ENCODE measurements around the gene CACNB2. TPM values are rescaled to one million over a fixed set of nuclear protein-coding genes. Genes with fewer than 3 reads are reported as not detected.

CACNB2 gene
- total and polyA plus RNA-seq, 2 of the 13 experiments (the other 11 are each of a cell fraction or from before 2014, with no cell fraction given), result not detected

DNA sequence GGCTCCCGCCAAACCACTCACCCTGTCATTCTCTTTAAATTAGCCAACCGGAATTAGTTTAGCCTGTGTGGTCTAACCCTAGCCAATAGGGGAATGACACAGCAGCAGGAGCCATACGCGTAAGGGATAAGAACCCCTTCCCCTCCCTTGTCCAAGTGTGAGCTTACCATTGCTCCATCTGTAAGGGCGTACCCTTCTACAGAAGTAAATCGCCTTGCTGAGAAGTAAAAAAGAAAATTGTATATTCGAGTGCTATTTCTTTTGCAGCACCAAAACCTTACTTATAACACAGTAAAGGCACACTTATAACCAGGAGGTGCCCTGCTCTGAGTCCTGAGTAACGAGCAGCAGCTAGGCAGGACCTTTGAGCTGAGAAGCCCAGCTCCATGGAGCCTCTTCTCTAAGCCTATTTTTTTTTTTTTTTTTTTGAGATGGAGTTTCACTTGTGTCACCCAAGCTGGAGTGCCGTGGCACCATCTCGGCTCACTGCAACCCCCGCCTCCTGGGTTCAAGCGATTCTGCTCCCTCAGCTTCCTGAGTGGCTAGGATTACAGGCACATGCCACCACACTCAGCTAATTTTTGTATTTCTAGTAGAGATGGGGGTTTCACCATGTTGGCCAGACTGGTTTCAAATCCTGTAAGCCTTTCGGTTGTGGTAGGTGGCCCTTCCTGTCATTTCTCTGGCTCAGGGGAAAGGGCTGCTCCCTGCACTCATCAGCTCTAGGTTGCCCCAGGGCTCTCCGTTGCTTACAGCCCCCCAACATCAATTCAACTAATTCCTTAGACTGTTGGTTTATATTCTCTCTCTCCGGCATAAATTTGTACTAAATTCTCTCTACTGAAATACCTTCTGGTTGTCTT, 437.8 kb downstream of the CACNB2 start:
- intact Hi-C loops (cut with micrococcal nuclease; ENCODE audit: unreplicated experiment) (no loop called here), in situ Hi-C loops (cut with HindIII; ENCODE audit: extremely low pct_ligation_motif_present, low pct_unique_long_range_greater_than_20kb) (no loop called here)
- no TSS peak for BruUV-seq (replicated peaks)
- FAIRE-seq (no peak), DNase-seq (ENCODE audit: low spot score) (no peak), ATAC-seq (no peak)
- Histone ChIP-seq H3K27ac (ENCODE audit: extremely low read length, insufficient read depth, low read length) (no peak overlapping the region), H3K36me3 (replicated peaks in 1 of 2; ENCODE audit: control insufficient read depth in 1 of 2, insufficient read depth in 2 of 2, low read length in 2 of 2) (peaks cover 6 to 25% of the 10 kb centered on the region in 2 experiments; a peak in 4 of 5 replicates), H3K9ac (ENCODE audit: insufficient read depth, low read depth, low read length) (no peak overlapping the region), H3K4me3 (replicated peaks in 1 of 3; ENCODE audit: insufficient read depth in 1 of 3, low read depth in 2 of 3, low read length in 3 of 3) (no peak overlapping the region), H4K20me1 (ENCODE audit: insufficient read depth, low read length) (no peaks in the 10 kb centered on the region), H2AFZ (ENCODE audit: low read length) (no peak overlapping the region), H3K9me3 (ENCODE audit: low read length) (peaks cover 6% of the 10 kb centered on the region), H3K4me1 (ENCODE audit: insufficient read depth, low read length) (no peaks in the 10 kb centered on the region), H3K4me2 (ENCODE audit: low read depth, low read length) (no peak overlapping the region), H3K79me2 (ENCODE audit: insufficient read depth, low read length) (no peaks in the 10 kb centered on the region), H3K27me3 (ENCODE audit: control insufficient read depth in 1 of 2, insufficient read depth in 2 of 2, low read length in 2 of 2) (no peaks in the 10 kb centered on the region)
- TF ChIP-seq PRPF4 (IDR thresholded peaks at IDR 0.05; ENCODE audit: low read depth, low read length, poor library complexity, severe bottlenecking) (no peak), SMAD1 (CRISPR knock-in tag; IDR thresholded peaks at IDR 0.05; ENCODE audit: borderline replicate concordance, low read depth) (no peak), KMT2B (CRISPR knock-in tag; IDR thresholded peaks at IDR 0.05) (no peak)
- CTCF ChIA-PET (ENCODE audit: low intra/inter-chr PET ratio, low total read pairs), result no interaction called here
- POLR2A ChIA-PET, result no interaction called here
- WGBS (ENCODE audit: low lambda C conversion rate), result 89% methylated on average over 15 of the region's 15 CpGs

- Histone ChIP-seq H3K79me2 (ENCODE audit: insufficient read depth, low read length) (no peaks in the 10 kb centered on the region), H3K9ac (ENCODE audit: insufficient read depth, low read depth, low read length) (no peak overlapping the region), H3K4me1 (ENCODE audit: insufficient read depth, low read length) (no peaks in the 10 kb centered on the region), H3K4me3 (replicated peaks in 1 of 3; ENCODE audit: insufficient read depth in 1 of 3, low read depth in 2 of 3, low read length in 3 of 3) (no peak overlapping the region), H2AFZ (ENCODE audit: low read length) (no peak overlapping the region), H3K4me2 (ENCODE audit: low read depth, low read length) (no peak overlapping the region), H3K27ac (ENCODE audit: extremely low read length, insufficient read depth, low read length) (no peak overlapping the region), H3K9me3 (ENCODE audit: low read length) (no peaks in the 10 kb centered on the region), H3K27me3 (ENCODE audit: control insufficient read depth in 1 of 2, insufficient read depth in 2 of 2, low read length in 2 of 2) (no peaks in the 10 kb centered on the region), H4K20me1 (ENCODE audit: insufficient read depth, low read length) (no peaks in the 10 kb centered on the region), H3K36me3 (replicated peaks in 1 of 2; ENCODE audit: control insufficient read depth in 1 of 2, insufficient read depth in 2 of 2, low read length in 2 of 2) (peaks cover 4 to 33% of the 10 kb centered on the region in 2 experiments; a peak in 3 of 5 replicates)
- FAIRE-seq (no peak), DNase-seq (ENCODE audit: low spot score) (no peak), ATAC-seq (no peak)
- POLR2A ChIA-PET, result no interaction called here
- in situ Hi-C loops (cut with HindIII; ENCODE audit: extremely low pct_ligation_motif_present, low pct_unique_long_range_greater_than_20kb), result no loop called here
- BruUV-seq (replicated peaks), result no TSS peak
- CTCF ChIA-PET (ENCODE audit: low intra/inter-chr PET ratio, low total read pairs), result no interaction called here
- 95% methylated on average over 3 of the region's 3 CpGs for WGBS (ENCODE audit: low lambda C conversion rate)
- intact Hi-C loops (cut with micrococcal nuclease; ENCODE audit: unreplicated experiment), result no loop called here
- TF ChIP-seq GABPB1 (CRISPR knock-in tag; IDR thresholded peaks at IDR 0.05), result no peak
- TF ChIP-seq, protein P1, sequence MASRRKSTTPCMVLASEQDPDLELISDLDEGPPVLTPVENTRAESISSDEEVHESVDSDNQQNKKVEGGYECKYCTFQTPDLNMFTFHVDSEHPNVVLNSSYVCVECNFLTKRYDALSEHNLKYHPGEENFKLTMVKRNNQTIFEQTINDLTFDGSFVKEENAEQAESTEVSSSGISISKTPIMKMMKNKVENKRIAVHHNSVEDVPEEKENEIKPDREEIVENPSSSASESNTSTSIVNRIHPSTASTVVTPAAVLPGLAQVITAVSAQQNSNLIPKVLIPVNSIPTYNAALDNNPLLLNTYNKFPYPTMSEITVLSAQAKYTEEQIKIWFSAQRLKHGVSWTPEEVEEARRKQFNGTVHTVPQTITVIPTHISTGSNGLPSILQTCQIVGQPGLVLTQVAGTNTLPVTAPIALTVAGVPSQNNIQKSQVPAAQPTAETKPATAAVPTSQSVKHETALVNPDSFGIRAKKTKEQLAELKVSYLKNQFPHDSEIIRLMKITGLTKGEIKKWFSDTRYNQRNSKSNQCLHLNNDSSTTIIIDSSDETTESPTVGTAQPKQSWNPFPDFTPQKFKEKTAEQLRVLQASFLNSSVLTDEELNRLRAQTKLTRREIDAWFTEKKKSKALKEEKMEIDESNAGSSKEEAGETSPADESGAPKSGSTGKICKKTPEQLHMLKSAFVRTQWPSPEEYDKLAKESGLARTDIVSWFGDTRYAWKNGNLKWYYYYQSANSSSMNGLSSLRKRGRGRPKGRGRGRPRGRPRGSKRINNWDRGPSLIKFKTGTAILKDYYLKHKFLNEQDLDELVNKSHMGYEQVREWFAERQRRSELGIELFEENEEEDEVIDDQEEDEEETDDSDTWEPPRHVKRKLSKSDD (CRISPR knock-in tag; IDR thresholded peaks at IDR 0.05; ENCODE audit: low read depth), result no peak
- no peak for TF ChIP-seq ARID2 (CRISPR knock-in tag; IDR thresholded peaks at IDR 0.05; ENCODE audit: borderline replicate concordance)
- no peak for TF ChIP-seq ZNF773 (CRISPR knock-in tag; IDR thresholded peaks at IDR 0.05; ENCODE audit: borderline replicate concordance)
- no peak for TF ChIP-seq ZNF282 (IDR thresholded peaks at IDR 0.05; ENCODE audit: partially characterized antibody)
- no peak for TF ChIP-seq NPAS2 (CRISPR knock-in tag; IDR thresholded peaks at IDR 0.05; ENCODE audit: borderline replicate concordance)
- no peak for TF ChIP-seq ZNF740 (CRISPR knock-in tag; IDR thresholded peaks at IDR 0.05)
- no peak for TF ChIP-seq FOXO4 (CRISPR knock-in tag; conservative IDR thresholded peaks at IDR 0.05)
- no peak for TF ChIP-seq HOXA7 (CRISPR knock-in tag; IDR thresholded peaks at IDR 0.05)
- no peak for TF ChIP-seq NFKB2 (CRISPR knock-in tag; IDR thresholded peaks at IDR 0.05; ENCODE audit: borderline replicate concordance)
These were observed 442.6 kb downstream of the CACNB2 start for GRCh38 chr10:18582803-18583202.
